Gastrocnemius medialis (tissue), 4 donors: ENCODE measurements around the gene DYNLT2B. TPM values are rescaled to one million over a fixed set of nuclear protein-coding genes. Genes with fewer than 3 reads are reported as not detected.
"Not testable (repeated sequence)": the region's sequence is repeated elsewhere in the genome, so short reads cannot be mapped to it uniquely, and the experiment has no call there.

Experiments
- ATAC-seq, 2 donors: fragments of 150-250 bp; one replicate each; pipeline ENCODE4 v1.9.1; 2016
- DNase-seq, 2 donors: peaks; one replicate each; pipeline ENCODE4 v3.0.0-alpha.2; 2019
- H3K27ac ChIP-seq, 4 donors: fragments of 200-600 bp; sonication (generic); 1 replicate in 1 of 4; 2 replicates in 3 of 4; pipeline ENCODE4 v1.5.1; 2016 to 2018; ENCODE audit warnings: mild to moderate bottlenecking in 2 of 4, moderate library complexity in 1 of 4
- H3K27me3 ChIP-seq, 3 donors: fragments of 200-600 bp; sonication (generic) in 2 of 3; 1 replicate in 1 of 3; 2 replicates in 2 of 3; pipeline versions ENCODE4 v1.5.1 to v1.6.0; 2016 to 2019; ENCODE audit warnings: mild to moderate bottlenecking in 1 of 3, moderate library complexity in 1 of 3
- H3K36me3 ChIP-seq, 2 donors: fragments of 200-600 bp; sonication (generic) in 1 of 2; one replicate each; pipeline ENCODE4 v1.5.1; 2017 to 2018
- H3K4me1 ChIP-seq, 2 donors: fragments of 200-600 bp; sonication (generic) in 1 of 2; one replicate each; pipeline ENCODE4 v1.5.1; 2016 to 2017; ENCODE audit warnings: mild to moderate bottlenecking in 2 of 2
- H3K4me3 ChIP-seq, 4 donors: fragments of 200-600 bp; sonication (generic) in 3 of 4; 1 replicate in 1 of 4; 2 replicates in 3 of 4; pipeline ENCODE4 v1.5.1; 2016 to 2019; ENCODE audit warnings: mild to moderate bottlenecking in 2 of 4
- H3K9me3 ChIP-seq, 3 donors: fragments of 200-600 bp; sonication (generic) in 2 of 3; 1 replicate in 1 of 3; 2 replicates in 2 of 3; pipeline ENCODE4 v1.5.1; 2016 to 2019
- CTCF ChIP-seq, 5 experiments: fragments of 450-650 bp in 3 of 5; fragments of 200-600 bp in 2 of 5; sonication (generic) in 2 of 5; IDR thresholded peaks in 4 of 5; conservative IDR thresholded peaks in 1 of 5; 1 replicate in 4 of 5; 2 replicates in 1 of 5; pipeline ENCODE4 v1.5.1; 2016 to 2019; ENCODE audit warnings: antibody characterized with exemption in 5 of 5, mild to moderate bottlenecking in 3 of 5, moderate library complexity in 3 of 5
- POLR2A ChIP-seq, 2 donors: fragments of 450-650 bp; IDR thresholded peaks; one replicate each; pipeline ENCODE4 v1.6.1; 2017; ENCODE audit warnings: antibody characterized with exemption in 2 of 2, mild to moderate bottlenecking in 2 of 2, moderate library complexity in 2 of 2
- in situ Hi-C, 4 donors: fragments of 200-750 bp; cut with MboI; loops; one replicate each; pipeline versions ENCODE4 v1.15.0 to v1.8.0; 2017; ENCODE audit warnings: low sequenced_read_pairs in 4 of 4
- intact Hi-C: fragments of 100-400 bp; cut with DNase I; formaldehyde crosslinking; loops from one replicate; pipeline ENCODE4 v1.15.1; 2023; ENCODE audit warnings: low total_unique reads
- total RNA-seq, 4 donors: library from RNA; depleted of rRNA; stranded (reverse); fragments of >200 nt; gene quantifications; one replicate each; pipeline versions ENCODE4 v1.1.0 to v1.2.3, GENCODE V29; 2016

Gene DYNLT2B
- total RNA-seq, 4 donors from 2014 or later: 2.3 to 3.3 TPM; not detected in 2

- Histone ChIP-seq H3K4me3 (no peak overlapping the region), H3K27me3 (no peaks in the 10 kb centered on the region), H3K36me3 (peaks cover 0 to 41% of the 10 kb centered on the region in 2 donors), H3K4me1 (peaks cover 3 to 5% of the 10 kb centered on the region in 2 donors), H3K27ac (no peak overlapping the region), H3K9me3 (no peaks in the 10 kb centered on the region)
- intact Hi-C loops (loop anchor here (10.0 kb wide), 1 partner anchor 433 kb away; no protein-coding TSS in a partner anchor), in situ Hi-C loops (loop anchor here in 2 of 4 donors (10.0 kb wide), 2 partner anchors 63 to 273 kb away; partner anchors contain the start of gene DYNLT2B (in 1 of the 2))
- TF ChIP-seq CTCF (IDR thresholded peaks at IDR 0.05 in 4 of 5, conservative IDR thresholded peaks at IDR 0.05 in 1 of 5) (no peak), POLR2A (IDR thresholded peaks at IDR 0.05) (no peak)
- no peak for DNase-seq
- ATAC-seq: no peak
Observed at GRCh38 chr3:196251918-196252317, 66.1 kb downstream of the DYNLT2B start.

- Histone ChIP-seq H3K9me3 (no peaks in the 10 kb centered on the region), H3K4me3 (no peak overlapping the region), H3K4me1 (peaks cover 3 to 5% of the 10 kb centered on the region in 2 donors), H3K27me3 (no peaks in the 10 kb centered on the region), H3K36me3 (peaks cover 0 to 38% of the 10 kb centered on the region in 2 donors), H3K27ac (no peak overlapping the region)
- TF ChIP-seq CTCF (IDR thresholded peaks at IDR 0.05 in 4 of 5, conservative IDR thresholded peaks at IDR 0.05 in 1 of 5) (no peak), POLR2A (IDR thresholded peaks at IDR 0.05) (no peak)
- DNase-seq (no peak), ATAC-seq (no peak)
- intact Hi-C loops (no loop called here), in situ Hi-C loops (no loop called here)
Observed at GRCh38 chr3:196246612-196247308, 71.3 kb downstream of the DYNLT2B start.

GRCh38 chr3:196244166-196244565 is 73.9 kb downstream of the DYNLT2B start:
- in situ Hi-C loops, H3K27me3 ChIP-seq, ATAC-seq, H3K9me3 ChIP-seq, H3K4me3 ChIP-seq, H3K4me1 ChIP-seq, H3K27ac ChIP-seq, intact Hi-C loops, DNase-seq: not testable (repeated sequence)
- H3K36me3 ChIP-seq: peaks cover 0 to 64% of the 10 kb centered on the region in 2 donors

GRCh38 chr3:196241704-196242103 is 76.3 kb downstream of the DYNLT2B start:
- Histone ChIP-seq H3K9me3 (no peaks in the 10 kb centered on the region), H3K4me3 (no peak overlapping the region), H3K4me1 (no peaks in the 10 kb centered on the region), H3K27ac (no peak overlapping the region), H3K27me3 (no peaks in the 10 kb centered on the region), H3K36me3 (peaks cover 0 to 74% of the 10 kb centered on the region in 2 donors)
- DNase-seq: no peak
- in situ Hi-C loops (no loop called here), intact Hi-C loops (no loop called here)
- no peak for TF ChIP-seq POLR2A (IDR thresholded peaks at IDR 0.05)
- TF ChIP-seq CTCF (IDR thresholded peaks at IDR 0.05 in 4 of 5, conservative IDR thresholded peaks at IDR 0.05 in 1 of 5): no peak
- ATAC-seq: no peak

Other genes starting within 250 kb of the DYNLT2B start
- 100 to 1,000 TPM in 1 of 4 donors, 10 to 100 TPM in 3; 23.1 to 162 (median 56.3) TPM for gene TFRC, start 236.2 kb downstream of the DYNLT2B start, total RNA-seq
- gene ZDHHC19, start 106.8 kb downstream of the DYNLT2B start, total RNA-seq: not detected
- 1 to 10 TPM in 1 of 4 donors, under 1 TPM in 1, not detected in 2; 0.39 to 1.4 TPM for gene SLC51A, start 101.7 kb downstream of the DYNLT2B start, total RNA-seq
- gene PCYT1A, start 30.5 kb downstream of the DYNLT2B start, total RNA-seq: 100 to 1,000 TPM in 2 of 4 donors, 10 to 100 TPM in 2; 90.5 to 123 (median 99.0) TPM
- gene TM4SF19, start 20.1 kb upstream of the DYNLT2B start, total RNA-seq: under 1 TPM in 3 of 4 donors, not detected in 1; 0.53 to 0.92 (median 0.65) TPM
- 1 to 10 TPM; 4.2 to 8.0 (median 5.4) TPM for gene UBXN7, start 114.2 kb upstream of the DYNLT2B start, total RNA-seq
- 10 to 100 TPM in 3 of 4 donors, 1 to 10 TPM in 1; 6.5 to 14.6 (median 11.0) TPM for gene RNF168, start 185.5 kb upstream of the DYNLT2B start, total RNA-seq
- 1 to 10 TPM in 3 of 4 donors, under 1 TPM in 1; 0.46 to 2.2 (median 1.5) TPM for gene SMCO1, start 197.1 kb upstream of the DYNLT2B start, total RNA-seq